ENCODE data around the gene CLASP1.
"Not testable (repeated sequence)": the region's sequence is repeated elsewhere in the genome, so short reads cannot be mapped to it uniquely, and the experiment has no call there.

Gene CLASP1

GRCh38 chr2:121583555-121583954 is 65.7 kb downstream of the CLASP1 start:
- peaks cover 2% of the 10 kb centered on the region for H3K36me3 Mint-ChIP-seq
- H3K27me3 Mint-ChIP-seq: no peaks in the 10 kb centered on the region
- no peaks in the 10 kb centered on the region for H3K9me3 Mint-ChIP-seq
- peaks cover 40% of the 10 kb centered on the region for H3K4me1 Mint-ChIP-seq
- H3K27ac Mint-ChIP-seq: no peak overlapping the region
- no peak overlapping the region for H3K4me3 Mint-ChIP-seq

GRCh38 chr2:121582272-121582671 is 67.0 kb downstream of the CLASP1 start:
- Mint-ChIP-seq H3K27ac (no peak overlapping the region), H3K36me3 (peaks cover 2% of the 10 kb centered on the region), H3K4me3 (no peak overlapping the region), H3K9me3 (no peaks in the 10 kb centered on the region), H3K27me3 (no peaks in the 10 kb centered on the region), H3K4me1 (peaks cover 45% of the 10 kb centered on the region)

- Mint-ChIP-seq H3K27me3 (no peaks in the 10 kb centered on the region), H3K4me1 (peaks cover 52% of the 10 kb centered on the region), H3K27ac (no peak overlapping the region), H3K36me3 (peaks cover 2% of the 10 kb centered on the region), H3K9me3 (no peaks in the 10 kb centered on the region), H3K4me3 (no peak overlapping the region)
Observed at GRCh38 chr2:121579309-121579708, 70.0 kb downstream of the CLASP1 start.

GRCh38 chr2:121577381-121577780 is 71.9 kb downstream of the CLASP1 start:
- H3K4me3 Mint-ChIP-seq: no peak overlapping the region
- H3K4me1 Mint-ChIP-seq: peaks cover 42% of the 10 kb centered on the region
- peaks cover 2% of the 10 kb centered on the region for H3K36me3 Mint-ChIP-seq
- no peaks in the 10 kb centered on the region for H3K27me3 Mint-ChIP-seq
- H3K27ac Mint-ChIP-seq: no peak overlapping the region
- H3K9me3 Mint-ChIP-seq: no peaks in the 10 kb centered on the region

GRCh38 chr2:121576263-121576662 is 73.0 kb downstream of the CLASP1 start:
- peaks cover 7% of the 10 kb centered on the region for H3K36me3 Mint-ChIP-seq
- peaks cover 37% of the 10 kb centered on the region for H3K4me1 Mint-ChIP-seq
- H3K27ac Mint-ChIP-seq: no peak overlapping the region
- H3K9me3 Mint-ChIP-seq: no peaks in the 10 kb centered on the region
- H3K27me3 Mint-ChIP-seq: no peaks in the 10 kb centered on the region
- H3K4me3 Mint-ChIP-seq: no peak overlapping the region

GRCh38 chr2:121575800-121576199 is 73.5 kb downstream of the CLASP1 start:
- no peaks in the 10 kb centered on the region for H3K27me3 Mint-ChIP-seq
- H3K4me1 Mint-ChIP-seq: peaks cover 36% of the 10 kb centered on the region
- no peak overlapping the region for H3K4me3 Mint-ChIP-seq
- peaks cover 7% of the 10 kb centered on the region for H3K36me3 Mint-ChIP-seq
- H3K27ac Mint-ChIP-seq: no peak overlapping the region
- H3K9me3 Mint-ChIP-seq: no peaks in the 10 kb centered on the region

GRCh38 chr2:121570667-121571055 is 78.6 kb downstream of the CLASP1 start:
- H3K4me3 Mint-ChIP-seq: no peak overlapping the region
- no peaks in the 10 kb centered on the region for H3K27me3 Mint-ChIP-seq
- H3K9me3 Mint-ChIP-seq: no peaks in the 10 kb centered on the region
- no peak overlapping the region for H3K27ac Mint-ChIP-seq
- peaks cover 8% of the 10 kb centered on the region for H3K36me3 Mint-ChIP-seq
- H3K4me1 Mint-ChIP-seq: peaks cover 35% of the 10 kb centered on the region

- Mint-ChIP-seq H3K4me1 (peaks cover 36% of the 10 kb centered on the region), H3K36me3 (peaks cover 8% of the 10 kb centered on the region), H3K9me3 (no peaks in the 10 kb centered on the region), H3K4me3 (no peak overlapping the region), H3K27ac (no peak overlapping the region), H3K27me3 (no peaks in the 10 kb centered on the region)
Observed at GRCh38 chr2:121570036-121570666, 79.1 kb downstream of the CLASP1 start.

- no peaks in the 10 kb centered on the region for H3K27me3 Mint-ChIP-seq
- no peaks in the 10 kb centered on the region for H3K9me3 Mint-ChIP-seq
- no peak overlapping the region for H3K4me3 Mint-ChIP-seq
- peaks cover 57% of the 10 kb centered on the region for H3K4me1 Mint-ChIP-seq
- peaks cover 8% of the 10 kb centered on the region for H3K36me3 Mint-ChIP-seq
- H3K27ac Mint-ChIP-seq: no peak overlapping the region
Observed at GRCh38 chr2:121567957-121568409, 81.3 kb downstream of the CLASP1 start.

- H3K4me3 Mint-ChIP-seq: no peak overlapping the region
- no peaks in the 10 kb centered on the region for H3K27me3 Mint-ChIP-seq
- H3K27ac Mint-ChIP-seq: no peak overlapping the region
- H3K4me1 Mint-ChIP-seq: peaks cover 62% of the 10 kb centered on the region
- H3K9me3 Mint-ChIP-seq: no peaks in the 10 kb centered on the region
- peaks cover 8% of the 10 kb centered on the region for H3K36me3 Mint-ChIP-seq
Observed at GRCh38 chr2:121567452-121567851, 81.8 kb downstream of the CLASP1 start.

- Mint-ChIP-seq H3K27ac (no peak overlapping the region), H3K4me3 (no peak overlapping the region), H3K36me3 (peaks cover 3% of the 10 kb centered on the region), H3K27me3 (no peaks in the 10 kb centered on the region), H3K9me3 (no peaks in the 10 kb centered on the region), H3K4me1 (peaks cover 76% of the 10 kb centered on the region)
Observed at GRCh38 chr2:121565389-121566250, 83.6 kb downstream of the CLASP1 start.

- peaks cover 79% of the 10 kb centered on the region for H3K4me1 Mint-ChIP-seq
Observed at GRCh38 chr2:121564905-121565304, 84.4 kb downstream of the CLASP1 start.

GRCh38 chr2:121563754-121564153 is 85.5 kb downstream of the CLASP1 start:
- not testable (repeated sequence) for H3K27ac Mint-ChIP-seq, H3K36me3 Mint-ChIP-seq, H3K27me3 Mint-ChIP-seq, H3K9me3 Mint-ChIP-seq, H3K4me3 Mint-ChIP-seq
- peaks cover 82% of the 10 kb centered on the region for H3K4me1 Mint-ChIP-seq

More at GRCh38 chr2:121564905-121565304, 84.4 kb downstream of the CLASP1 start:
- Mint-ChIP-seq H3K36me3 (peaks cover 3% of the 10 kb centered on the region), H3K27me3 (no peaks in the 10 kb centered on the region), H3K9me3 (no peaks in the 10 kb centered on the region), H3K4me3 (no peak overlapping the region), H3K27ac (no peak overlapping the region)

- peak overlapping the region; percentile 3 for H3K27ac Mint-ChIP-seq
- H3K36me3 Mint-ChIP-seq: no peaks in the 10 kb centered on the region
- no peak overlapping the region for H3K4me3 Mint-ChIP-seq
- H3K9me3 Mint-ChIP-seq: no peaks in the 10 kb centered on the region
- H3K27me3 Mint-ChIP-seq: no peaks in the 10 kb centered on the region
- H3K4me1 Mint-ChIP-seq: peaks cover 72% of the 10 kb centered on the region
Observed at GRCh38 chr2:121562269-121563176, 86.7 kb downstream of the CLASP1 start.

- no peaks in the 10 kb centered on the region for H3K9me3 Mint-ChIP-seq
- no peak overlapping the region for H3K4me3 Mint-ChIP-seq
- H3K36me3 Mint-ChIP-seq: no peaks in the 10 kb centered on the region
- H3K27me3 Mint-ChIP-seq: no peaks in the 10 kb centered on the region
- peak overlapping the region; percentile 35 for H3K27ac Mint-ChIP-seq
- H3K4me1 Mint-ChIP-seq: peaks cover 69% of the 10 kb centered on the region
Observed at GRCh38 chr2:121561617-121562268, 87.5 kb downstream of the CLASP1 start.

Measured in activated naive CD4-positive, alpha-beta T cell treated with anti-CD3 and anti-CD28 coated beads, Interleukin-2, amount 50 U/mL, for 24 hours (primary cell).